ENCODE results near the gene SHC3.

SHC3 gene

GRCh38 chr9:89153232-89154017, 25.2 kb downstream of the SHC3 start:
- no peak for DNase-seq

GRCh38 chr9:89149726-89150125, 28.9 kb downstream of the SHC3 start:
- DNase-seq, result no peak

- DNase-seq, result no peak
Measured at GRCh38 chr9:89145097-89145496, 33.5 kb downstream of the SHC3 start.

DNA sequence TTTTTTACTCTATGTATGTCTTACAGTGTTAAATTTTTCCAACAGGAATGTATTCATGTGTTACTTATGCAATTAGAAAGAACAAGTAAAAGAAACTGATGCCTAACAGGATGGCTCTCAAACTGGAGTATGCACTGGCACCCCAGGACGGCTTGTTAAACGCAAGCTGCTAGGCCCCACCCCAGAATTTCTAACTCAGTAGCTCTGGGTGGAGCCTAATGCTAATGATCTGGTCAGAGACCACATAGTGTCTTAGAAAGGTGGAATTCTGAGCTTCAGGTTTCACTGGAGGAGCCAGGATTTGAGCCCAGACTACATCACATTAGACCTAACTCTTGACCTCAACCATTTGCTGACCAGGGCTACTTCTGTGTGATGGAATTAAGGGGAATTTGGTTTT, 34.4 kb downstream of the SHC3 start:
- no peak for DNase-seq

DNA sequence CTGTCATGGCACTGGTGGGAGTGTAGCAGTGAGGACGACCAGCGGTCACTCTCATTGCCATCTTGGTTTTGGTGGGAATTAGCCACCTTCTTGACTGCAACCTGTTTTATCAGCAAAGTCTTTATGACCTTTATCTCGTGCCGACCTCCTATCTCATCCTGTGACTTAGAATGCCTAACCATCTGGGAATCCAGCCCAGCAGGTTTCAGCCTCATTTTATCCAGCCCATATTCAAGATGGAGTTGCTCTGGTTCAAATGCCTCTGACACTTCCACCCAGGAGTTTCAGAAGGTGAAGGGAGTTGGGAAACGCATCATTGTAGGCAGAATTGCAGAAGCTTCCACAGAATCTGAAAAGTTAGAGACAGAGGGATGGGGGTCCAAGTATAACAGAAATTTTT, 35.4 kb downstream of the SHC3 start:
- DNase-seq, result no peak

- DNase-seq, result no peak
Measured at GRCh38 chr9:89139455-89139854, 39.2 kb downstream of the SHC3 start.

DNA sequence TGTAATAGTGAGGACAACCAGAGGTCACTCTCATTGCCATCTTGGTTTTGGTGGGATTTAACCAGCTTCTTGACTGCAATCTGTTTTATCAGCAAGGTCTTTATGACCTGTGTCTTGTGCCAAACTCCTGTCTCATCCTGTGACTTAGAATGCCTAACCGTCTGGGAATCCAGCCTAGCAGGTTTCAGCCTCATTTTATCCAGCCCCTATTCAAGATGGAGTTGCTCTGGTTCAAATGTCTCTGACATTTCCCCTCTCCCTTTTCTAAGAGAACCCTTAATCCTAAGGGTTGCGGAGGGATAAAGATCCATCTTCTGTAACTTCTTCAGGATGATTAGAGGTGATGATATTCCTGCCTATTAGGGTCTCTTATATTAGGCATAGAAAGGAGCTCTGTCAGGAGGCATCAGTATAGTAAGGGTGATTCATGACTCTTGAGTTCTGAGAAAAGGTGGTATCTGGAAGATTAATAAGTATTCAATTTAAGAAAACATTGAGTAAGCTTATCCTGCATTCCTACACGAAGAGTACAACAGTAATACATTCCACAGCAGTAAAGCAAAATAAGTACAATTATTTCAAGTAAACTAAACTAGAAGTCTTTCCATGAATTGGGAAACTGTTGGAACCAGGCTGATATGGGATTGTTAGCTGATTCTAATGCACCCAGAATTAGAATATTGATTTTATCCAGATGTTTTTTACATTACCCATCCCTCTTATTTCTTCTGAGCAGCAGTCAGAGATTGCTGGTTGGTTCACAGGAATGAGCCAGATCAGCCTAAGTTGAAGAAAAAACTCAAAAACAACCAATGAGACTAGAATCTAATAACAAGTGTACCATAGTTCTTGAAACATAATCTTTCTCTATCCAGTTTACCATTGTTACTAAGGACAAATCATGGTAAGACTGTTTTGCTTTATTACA, 39.9 kb downstream of the SHC3 start:
- DNase-seq, result no peak

DNA sequence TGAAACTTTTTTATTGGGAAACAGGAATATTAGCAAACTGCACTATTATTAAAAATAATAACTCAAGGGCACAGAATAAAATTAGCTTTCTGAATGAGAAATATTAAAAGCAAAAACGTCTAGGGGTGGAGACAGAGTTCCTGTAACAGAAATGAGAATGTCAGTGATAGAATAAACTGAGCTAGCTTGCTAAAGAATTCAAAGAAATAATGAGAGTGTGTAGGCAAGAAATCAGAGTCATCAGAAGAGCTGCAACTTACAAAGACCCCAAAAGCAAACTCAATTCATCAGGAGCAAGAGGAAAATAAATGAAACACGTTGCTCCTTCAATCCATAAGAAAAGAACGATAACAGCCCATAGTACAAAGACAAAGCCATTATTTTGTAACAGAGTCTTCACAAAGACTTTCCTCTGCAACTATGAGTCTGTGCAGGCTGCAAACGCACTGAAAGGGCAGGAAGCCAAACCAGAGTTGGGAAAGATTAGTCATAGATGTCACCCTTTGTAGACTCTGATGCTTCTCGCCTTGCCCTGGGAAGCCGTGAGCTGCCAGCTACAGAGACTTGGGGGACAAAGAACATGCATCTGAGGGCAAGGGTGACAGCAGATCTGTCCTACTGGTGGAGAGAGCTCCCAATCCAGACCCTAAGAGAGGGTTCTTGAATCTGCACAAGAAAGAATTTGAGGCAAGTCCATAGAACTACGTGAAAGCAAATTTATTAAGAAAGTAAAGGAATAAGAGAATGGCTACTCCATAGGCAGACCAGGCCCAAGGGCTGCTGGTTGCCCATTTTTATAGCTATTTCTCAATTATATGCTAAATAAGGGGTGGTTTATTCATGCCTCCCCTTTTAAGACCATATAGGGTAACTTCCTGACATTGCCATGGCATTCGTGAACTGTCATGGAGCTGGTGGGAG, 40.8 kb downstream of the SHC3 start:
- no peak for DNase-seq

DNA sequence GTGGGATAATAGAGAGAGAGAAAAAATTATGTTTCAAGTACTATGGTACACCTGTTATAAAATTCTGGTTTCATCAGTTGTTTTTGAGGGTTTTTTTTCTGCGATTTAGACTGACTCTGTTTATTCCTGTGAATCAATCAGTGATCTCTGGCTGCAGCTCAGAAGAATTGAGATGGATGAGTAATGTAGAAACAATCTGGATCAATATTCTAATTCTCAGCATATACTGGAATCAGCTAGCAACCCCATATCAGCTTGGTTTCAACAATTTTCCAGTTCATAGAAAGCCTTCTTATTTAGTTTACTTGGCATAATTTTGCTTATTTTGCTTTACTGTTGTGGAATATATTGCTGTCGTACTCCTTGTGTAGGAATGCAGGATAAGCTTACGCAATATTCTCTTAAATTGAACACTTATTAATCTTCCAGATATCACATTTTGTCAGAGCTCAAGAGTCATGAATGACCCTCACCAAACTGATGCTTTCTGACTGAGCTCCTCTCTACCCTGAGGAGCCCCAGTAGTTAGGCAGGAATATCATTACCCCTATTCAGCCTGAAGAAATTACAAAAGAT, 42.9 kb downstream of the SHC3 start:
- no peak for DNase-seq

DNA sequence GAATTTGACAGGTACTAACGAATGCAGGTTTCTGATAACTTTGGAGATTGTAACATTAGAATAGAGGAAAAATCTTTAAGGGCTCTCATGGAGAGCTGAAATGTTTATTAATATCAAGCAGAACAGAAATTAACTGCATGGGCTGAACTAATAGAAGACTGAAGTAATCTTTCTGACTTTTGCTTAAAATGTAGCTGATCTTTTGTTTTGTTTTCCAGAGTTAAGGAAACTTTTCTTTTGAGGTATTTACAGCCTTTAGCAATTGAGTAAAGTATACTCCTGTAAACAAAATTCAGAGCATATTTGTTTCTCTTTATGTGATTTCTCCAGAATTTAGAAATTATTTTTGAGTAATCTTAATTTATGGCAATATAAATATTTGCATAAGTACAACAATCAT, 43.9 kb downstream of the SHC3 start:
- DNase-seq, result no peak

- DNase-seq, result no peak
Measured at GRCh38 chr9:89122949-89123348, 55.7 kb downstream of the SHC3 start.

DNA sequence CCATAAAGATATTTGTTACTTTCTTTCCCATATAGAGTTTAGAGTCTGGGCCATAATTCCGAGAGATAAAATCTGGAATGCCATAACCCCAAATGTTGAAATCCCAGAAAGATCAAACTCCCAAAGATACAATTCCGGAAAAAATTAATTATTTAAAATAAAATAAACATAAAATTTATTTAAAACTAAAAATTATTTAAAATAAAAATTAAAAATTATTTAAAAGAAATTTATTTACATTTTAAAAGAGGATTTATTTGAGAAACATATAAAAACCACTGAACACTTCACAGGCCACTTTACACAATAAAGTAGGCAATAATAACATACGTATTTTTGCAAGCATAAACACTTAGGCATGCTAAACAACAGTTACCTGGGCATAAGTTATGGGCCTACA, 57.9 kb downstream of the SHC3 start:
- no peak for DNase-seq

DNA sequence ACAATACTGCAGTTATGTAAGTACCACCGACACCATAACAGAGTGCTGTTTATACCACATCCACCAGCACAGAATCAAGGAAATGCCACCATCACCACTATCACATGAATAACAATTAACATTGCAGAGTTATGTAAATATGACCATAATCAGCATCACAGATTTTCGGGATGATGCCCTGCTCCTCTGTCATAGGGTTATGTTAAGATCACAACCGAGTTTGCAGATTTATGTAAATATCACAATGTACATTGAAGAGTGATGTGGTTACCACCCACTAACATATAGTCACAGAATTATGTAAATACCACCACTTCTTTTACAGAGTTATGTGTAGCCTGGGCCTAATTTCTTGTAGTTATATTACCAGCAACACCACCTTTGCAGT, 61.8 kb downstream of the SHC3 start:
- no peak for DNase-seq

- DNase-seq, result no peak
Measured at GRCh38 chr9:89116064-89116804, 62.4 kb downstream of the SHC3 start.

DNA sequence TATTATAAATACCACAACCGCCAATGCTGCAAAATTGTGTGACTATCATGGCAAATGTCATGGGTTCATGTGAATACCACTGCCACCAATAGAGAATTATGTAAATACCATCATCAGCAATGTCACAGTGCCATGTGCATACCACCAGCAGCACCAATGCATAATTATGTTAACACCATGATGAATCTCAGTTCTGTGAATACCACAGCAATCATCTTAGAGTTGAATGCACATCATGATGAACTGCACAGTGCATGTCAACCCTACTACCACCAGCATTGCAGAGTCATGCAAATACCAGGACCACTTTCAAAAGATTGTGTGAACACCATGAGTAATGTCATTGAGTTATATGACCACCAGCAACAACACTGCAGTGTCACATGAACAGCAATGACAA, 63.2 kb downstream of the SHC3 start:
- DNase-seq, result no peak

- no peak for DNase-seq
Measured at GRCh38 chr9:89114741-89115140, 63.9 kb downstream of the SHC3 start.

DNA sequence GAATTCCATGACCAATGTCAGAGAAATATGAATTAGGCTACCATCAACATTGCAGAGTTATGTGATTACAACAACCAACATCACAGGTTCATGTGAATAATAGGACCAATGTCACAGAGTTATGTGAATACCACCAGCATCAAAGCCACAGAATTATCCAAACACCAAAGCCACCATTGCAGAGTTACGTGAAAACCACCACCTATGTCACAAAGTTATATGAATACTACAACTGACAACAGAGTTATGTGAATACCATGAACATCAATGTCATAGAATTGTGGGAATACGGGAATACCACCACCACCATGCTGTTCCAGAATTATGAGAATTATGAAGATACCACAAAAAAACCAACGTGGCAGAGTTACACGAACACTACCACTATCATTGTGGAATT, 64.8 kb downstream of the SHC3 start:
- DNase-seq, result no peak

- DNase-seq, result no peak
Measured at GRCh38 chr9:89112243-89112642, 66.4 kb downstream of the SHC3 start.

- DNase-seq, result no peak
Measured at GRCh38 chr9:89109666-89110065, 69.0 kb downstream of the SHC3 start.

- DNase-seq, result no peak
Measured at GRCh38 chr9:89107406-89107805, 71.2 kb downstream of the SHC3 start.

DNA sequence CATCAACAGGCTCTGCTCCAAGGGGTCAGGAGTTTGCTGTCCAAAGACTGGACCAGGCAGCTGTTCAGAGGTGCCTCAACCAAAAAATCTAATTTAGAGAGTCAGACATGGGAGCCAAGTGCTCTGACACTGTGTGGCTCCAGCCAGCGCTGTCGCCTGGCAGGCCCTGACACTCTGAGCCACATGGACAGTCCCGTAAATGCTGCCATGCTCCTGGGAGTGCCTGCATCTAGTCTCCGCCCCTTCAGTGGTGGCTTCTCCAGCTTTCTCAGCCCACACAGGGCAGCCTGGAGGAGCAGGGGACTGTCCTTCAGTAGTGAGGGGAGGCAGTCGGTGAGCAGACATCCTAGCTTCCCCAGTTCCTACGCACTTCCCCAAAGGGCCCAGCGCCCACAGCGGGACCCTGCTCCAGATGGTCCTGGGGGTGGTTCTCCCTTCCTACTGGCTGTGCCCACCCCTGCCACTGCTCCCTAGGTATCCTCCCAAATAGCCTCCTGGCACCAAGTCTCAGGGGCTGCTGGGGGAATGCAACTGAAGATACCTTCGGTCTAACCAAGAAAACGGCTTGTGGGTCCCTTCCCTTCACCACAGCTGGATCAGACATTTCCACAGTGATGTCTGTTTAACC, 72.3 kb downstream of the SHC3 start:
- no peak for DNase-seq

Data from cerebellar nuclear complex (tissue), 1 donor.